Measurements from ENCODE around the gene LPO.

GRCh38 chr17:58193641-58194255 is 44.6 kb upstream of the LPO start:
- TF ChIP-seq CTCF (conservative IDR thresholded peaks at IDR 0.05 in 1 of 2, IDR thresholded peaks at IDR 0.05 in 1 of 2; ENCODE audit: low read depth in 1 of 2, low read length in 2 of 2) (no peak), EZH2 (IDR thresholded peaks at IDR 0.05; ENCODE audit: low read length, missing control alignments) (no peak)
